Bone marrow (tissue), 2 donors: ENCODE results near the gene KDM1A.
A peak's percentile ranks its signal among the peaks of the same experiment; 100 is the strongest.

Experiments used
- DNase-seq, 2 donors: peaks; one replicate each; lab custom pipeline; 2025; lab: John Stamatoyannopoulos, UW

Gene KDM1A

DNA sequence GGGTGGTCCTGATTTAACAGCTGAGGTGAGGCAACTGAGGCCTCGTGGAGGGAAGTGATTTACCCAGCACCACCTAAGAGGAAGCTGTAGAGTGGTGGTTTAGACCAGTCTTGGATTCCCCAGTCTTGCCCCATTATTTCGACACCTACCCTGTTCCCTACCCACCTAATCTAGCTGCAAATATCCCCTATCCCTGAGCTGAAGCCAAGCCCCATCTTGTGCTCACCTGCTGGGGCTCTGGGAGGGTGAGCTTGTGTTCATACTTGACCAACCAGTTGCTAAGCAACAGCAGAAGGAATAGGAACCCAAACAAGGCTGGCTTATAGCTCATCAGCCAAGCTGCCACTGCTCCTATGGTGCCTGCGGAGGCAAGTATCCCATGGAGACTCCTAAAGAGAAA is 5.6 kb upstream of the KDM1A start:
- no peak for DNase-seq

DNA sequence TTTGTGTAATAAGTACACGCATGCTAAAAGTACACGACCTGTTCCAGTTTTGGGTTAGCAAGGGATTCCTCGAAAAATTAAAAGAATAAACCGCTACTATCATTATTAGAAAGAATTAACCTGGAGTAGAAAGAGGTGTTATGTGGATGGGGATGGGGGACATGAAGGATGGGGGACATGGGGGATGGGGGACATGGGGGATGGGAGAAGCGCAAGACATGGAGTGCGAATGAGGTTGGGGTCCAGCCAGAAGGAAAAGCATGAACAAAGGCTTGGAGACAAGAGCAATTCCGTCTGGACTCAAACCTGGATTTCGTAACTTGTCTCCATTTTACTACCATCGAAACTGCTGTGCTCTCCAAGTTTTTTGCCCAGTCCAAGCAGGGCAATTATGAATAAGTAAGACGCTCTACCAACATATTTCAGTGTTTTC is 591 bp upstream of the KDM1A start:
- DNase-seq, result no peak

DNA sequence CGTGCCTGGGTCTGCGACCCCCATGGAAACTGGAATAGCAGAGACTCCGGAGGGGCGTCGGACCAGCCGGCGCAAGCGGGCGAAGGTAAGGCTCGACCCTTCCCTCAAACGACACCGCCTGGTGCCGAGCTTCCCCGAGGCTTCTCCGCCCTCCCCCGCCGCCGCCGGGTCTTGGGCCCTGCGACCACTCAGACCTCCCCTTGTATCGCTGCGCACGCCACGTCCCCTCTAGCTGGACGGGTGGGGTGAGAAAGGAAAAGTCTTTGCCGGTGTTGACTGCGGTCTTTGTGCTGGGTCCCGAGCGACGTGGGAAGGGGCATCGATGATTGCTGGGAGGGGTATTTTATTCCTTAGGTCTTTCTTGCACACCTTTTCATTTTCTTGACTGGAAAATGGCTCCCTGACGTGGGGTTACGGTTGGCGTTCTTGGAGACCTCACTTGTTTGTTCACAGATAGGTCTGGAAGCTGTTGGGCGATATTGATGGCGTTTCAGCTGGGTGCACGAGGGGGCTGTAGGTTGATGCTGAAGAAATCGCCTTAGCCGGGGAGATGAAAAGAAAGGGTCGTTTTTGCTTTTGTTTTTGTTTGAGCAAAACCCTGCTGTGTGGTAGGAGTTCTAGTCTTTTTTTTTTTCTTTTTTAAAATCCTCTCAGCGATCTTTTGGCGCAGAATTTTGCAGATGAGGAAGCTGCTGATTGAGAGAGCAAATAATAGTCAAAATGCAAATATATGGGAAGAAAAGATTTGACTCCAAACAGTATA is 776 bp downstream of the KDM1A start:
- peak in 1 of 2 donors; percentile 10 for DNase-seq

DNA sequence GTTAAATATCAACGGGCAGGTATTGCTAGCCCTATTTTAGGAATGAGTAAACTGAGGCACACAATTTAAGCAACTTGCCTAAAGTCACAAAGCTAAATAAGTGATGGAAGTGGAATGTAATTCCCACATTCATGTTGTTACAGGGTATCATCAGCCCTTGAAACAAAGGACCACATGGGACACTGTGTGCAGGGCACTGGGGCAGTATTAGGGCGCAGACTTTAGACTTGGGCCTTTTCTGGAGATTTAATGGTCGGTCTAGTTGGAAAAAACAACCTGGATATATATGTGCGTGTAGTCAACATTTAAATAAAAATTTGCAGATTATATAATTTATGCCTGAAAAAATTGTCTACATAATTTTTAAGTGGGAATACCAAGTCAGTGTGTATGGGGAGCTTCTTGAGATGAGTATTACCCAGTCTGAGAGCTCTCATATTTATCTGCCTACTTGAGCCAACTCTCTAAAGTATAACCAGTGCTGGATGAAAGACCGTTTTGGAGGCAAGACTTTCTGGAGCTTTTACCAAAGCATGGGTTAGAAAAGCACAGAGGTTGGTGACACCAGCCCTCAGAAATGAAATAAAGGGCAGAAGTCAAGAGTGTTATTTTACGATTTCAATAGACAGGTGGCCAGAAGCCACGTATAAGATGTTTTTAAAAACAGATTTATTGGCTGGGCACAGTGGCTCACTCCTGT is 1.6 kb downstream of the KDM1A start:
- no peak for DNase-seq

DNA sequence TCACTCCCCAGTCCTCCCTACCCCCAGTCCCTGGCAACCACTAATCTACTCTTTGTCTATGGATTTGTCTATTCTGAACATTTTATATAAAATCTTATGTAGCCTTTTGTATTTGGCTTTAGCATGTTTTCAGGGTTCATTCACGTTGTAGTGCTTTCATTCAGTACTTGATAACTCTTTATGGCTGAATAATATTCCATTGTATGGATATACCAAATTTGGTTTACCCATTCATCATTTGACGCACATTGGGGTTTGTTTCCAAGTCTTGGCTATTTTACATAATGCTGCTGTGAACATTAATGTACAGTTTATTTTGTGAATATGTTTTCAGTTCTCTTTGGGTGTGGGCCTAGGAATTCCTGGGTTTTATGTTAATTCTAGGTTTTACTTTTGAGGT is 2.6 kb downstream of the KDM1A start:
- DNase-seq, result no peak

DNA sequence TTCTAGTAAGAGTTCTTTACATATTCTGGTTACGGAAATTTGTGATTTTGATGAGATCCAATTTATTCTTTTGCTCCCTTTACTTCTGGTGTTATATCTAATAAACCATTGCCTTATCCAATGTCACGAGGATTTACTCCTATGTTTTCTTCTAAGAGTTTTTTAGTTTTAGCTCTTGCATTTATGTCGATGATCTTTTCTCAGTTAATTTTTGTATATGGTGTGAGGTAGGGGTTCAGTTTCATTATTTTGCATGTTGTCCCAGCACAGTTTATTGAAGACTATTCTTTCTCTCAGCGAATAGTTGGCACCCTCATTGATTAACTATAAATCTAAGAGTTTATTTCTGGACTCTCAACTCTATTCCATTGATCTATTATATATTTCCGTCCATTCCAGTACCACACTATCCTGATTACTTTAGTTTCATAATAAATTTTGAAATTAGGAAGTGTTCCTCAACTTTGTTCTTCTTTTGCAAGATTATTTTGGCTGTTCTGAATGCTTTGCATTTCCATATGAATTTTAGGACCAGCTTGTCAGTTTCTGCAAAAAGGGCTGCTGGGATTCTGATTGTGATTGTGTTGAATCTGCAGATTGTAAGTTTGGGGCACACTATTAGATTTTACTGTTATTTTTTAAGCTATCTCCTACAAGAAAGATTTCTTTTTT is 4.0 kb downstream of the KDM1A start:
- DNase-seq, result no peak

DNA sequence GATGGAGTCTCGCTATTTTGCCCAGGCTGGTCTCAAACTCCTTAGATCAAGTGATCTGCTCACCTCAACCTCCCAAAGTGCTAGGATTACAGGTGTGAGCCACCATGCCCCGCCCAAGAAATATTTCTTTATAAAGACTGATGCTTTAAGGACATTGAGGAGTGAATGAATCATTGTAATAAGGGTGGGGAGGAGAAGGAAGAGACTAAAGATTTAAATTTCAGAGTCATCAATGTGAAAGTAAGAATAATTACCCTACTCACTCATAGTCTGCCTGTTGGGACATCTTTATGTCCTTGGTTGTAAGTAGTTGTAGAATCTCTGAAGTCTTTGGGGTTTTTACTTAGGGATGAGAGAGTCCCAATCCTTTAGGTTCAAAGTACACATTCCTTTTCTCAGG is 7.3 kb downstream of the KDM1A start:
- no peak for DNase-seq

DNA sequence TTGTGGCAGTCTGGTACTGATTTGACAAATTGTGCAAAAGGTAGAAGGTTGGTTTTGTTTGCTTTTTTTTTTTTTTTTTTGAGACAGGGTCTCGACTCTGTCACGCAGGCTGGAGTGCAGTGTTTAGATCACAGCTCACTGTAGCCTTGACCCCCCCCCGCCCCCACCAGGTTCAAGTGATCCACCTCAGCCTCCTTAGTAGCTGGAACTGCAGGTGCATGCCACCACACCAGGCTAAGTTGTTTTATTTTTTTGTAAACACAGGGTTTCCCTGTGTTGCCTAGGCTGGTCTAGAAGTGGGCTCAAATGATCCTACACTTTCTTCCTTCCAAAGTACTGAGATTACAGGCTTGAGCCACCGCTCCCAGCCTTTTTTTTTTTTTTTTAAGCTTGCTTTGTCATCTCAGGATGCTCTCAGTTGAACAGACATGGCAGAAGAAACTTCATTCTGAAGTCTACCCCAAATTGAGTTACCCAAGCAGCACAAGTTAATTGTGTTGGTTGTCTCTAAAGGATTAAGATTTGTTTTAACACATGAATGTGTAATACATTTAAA is 8.2 kb downstream of the KDM1A start:
- no peak for DNase-seq

DNA sequence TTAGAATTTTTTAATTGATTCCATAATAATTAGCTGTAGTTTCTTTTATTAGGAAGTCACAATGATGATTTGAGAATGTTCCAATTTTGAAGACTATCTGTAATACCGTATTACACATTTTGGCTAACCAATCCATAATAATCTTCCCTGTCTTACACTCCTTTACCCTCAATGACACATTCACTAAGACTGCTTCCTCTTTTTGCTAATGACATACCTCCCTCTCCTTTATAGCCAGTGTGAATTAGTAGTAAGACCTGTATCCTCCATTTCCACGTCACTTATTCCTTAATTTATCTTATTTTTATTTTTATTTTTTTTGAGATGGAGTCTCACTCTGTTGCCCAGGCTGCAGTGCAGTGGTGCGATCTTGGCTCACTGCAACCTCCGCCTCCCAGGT is 10.1 kb downstream of the KDM1A start:
- DNase-seq, result peak in 1 of 2 donors; percentile 44

DNA sequence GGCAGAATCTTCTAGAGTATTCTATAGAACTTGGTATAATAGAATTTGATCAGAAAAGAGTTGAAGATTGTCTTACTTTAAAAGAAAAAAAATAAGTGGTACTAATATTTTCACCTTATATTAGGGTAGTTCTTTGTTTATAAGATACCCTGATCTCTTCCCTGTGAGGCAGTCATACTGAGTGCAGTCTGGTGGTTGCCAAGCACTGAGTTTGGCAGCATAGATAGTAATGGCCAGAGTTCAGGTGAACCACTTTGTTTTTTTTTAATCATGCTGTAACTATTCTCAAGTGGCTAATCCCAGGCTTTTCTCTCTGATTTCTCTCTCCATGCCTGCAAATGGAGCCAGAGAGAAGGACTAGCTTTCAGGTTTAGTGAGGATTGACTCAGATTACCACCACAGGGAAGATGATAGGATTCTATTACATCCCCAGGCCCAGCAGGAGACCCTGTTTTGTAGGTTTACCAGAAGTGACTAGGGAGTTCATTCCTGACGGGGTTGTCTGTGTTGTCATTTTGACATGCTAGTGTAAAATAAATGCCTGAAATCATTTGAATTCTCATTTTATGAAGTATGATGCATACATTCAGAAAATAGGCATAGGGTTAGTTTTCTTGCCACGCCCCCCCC is 16.7 kb downstream of the KDM1A start:
- DNase-seq, result no peak

DNA sequence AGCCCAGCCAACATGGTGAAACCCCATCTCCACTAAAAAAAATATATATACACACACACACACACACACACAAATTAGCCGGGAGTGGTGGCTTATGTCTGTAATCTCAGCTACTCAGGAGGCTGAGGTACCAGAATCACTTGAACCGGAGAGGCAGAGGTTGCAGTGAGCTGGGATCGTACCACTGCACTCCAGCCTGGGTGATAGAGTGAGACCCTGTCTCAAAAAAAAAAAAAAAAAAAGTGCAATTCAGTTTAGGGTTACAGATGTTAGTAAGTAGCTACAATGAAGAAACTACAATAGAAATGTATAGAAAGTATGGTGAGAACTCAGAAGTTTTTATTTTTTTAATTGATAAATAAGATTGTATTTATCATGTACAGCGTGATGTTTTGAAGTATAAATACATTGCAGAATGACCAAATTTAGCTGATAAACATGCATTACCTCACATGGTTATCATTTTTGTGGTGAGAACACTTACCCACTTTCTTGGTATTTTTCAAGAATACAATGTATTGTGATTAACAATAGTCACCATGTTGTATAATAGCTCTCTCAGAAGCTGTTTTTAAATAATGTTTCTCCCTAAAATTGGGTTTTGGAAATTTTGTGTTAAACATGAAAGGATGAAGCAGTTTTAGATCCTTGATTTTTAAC is 17.9 kb downstream of the KDM1A start:
- no peak for DNase-seq

DNA sequence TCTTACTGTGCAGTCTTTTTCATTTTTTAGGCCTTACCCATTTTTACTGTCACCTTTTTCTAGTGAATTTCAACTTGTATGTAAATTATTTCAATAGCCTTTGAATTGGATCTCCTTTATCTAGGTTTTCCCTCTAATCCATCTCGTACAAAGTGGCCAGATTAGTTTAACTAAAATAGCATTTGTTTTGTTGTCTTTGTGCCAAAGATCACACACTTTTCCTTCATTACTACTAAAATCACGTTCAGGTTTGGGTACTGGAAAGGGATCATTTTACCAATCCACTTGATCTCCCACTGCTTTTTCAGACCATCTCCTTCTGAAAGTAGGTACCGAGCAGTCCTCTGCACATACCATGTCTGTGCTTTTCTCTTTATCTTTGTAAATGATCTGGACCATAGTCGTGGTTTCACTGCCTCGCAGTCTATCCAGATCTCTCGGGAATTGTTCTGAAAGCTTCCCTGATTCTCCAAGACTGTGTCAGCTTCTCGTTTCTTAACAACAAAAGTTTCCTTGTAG is 20.1 kb downstream of the KDM1A start:
- DNase-seq, result no peak

DNA sequence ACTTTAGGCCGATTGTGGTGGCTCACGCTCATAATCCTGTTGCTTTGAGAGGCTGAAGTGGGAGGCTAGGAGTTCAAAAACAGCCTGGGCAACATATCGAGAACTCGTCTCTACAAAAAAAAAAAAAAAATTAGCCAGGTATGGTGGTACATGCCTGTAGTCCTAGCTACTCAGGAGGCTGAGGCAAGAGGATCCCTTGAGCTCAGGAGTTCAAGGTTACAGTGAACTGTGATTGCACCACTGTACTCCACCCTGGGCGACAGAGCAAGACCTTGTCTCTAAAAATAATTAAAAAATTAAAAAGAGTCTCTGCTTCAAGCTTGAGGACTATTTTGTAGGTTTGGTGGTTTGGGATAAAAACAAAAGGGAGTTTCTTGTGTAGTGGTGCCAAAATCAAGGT is 21.2 kb downstream of the KDM1A start:
- DNase-seq, result no peak

DNA sequence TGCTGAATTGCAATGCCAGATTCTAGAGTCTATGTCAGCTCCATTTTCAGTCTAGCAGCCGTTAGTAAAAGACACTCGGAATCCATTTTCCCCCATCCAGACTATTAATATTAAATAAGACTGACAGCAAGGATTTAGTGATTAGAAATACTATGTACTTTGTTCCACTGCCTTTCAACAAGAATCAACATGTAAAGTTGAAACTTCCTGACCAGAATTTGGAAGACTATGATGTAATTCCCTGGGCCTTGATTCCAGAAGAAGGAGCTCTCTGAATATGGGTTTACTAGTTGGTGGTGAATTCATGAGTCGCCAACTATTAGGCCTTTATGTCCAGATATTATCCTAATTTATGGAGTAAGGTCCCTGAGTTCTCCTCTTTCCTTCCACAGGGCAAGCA is 24.8 kb downstream of the KDM1A start:
- DNase-seq, result no peak

DNA sequence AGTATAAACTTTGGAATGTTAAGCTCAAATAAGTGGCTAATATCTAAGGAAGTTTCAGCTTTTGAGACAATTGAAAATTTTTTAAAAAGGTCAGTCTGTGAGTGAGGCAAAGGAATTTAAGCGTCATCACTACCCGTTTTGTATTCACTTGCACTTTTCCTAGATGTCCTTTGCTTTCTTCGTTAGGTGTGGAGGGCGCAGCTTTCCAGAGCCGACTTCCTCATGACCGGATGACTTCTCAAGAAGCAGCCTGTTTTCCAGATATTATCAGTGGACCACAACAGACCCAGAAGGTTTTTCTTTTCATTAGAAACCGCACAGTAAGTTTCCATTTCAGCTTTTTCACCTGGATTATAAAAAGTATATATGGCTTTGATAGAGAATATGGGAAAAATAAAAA is 30.9 kb downstream of the KDM1A start:
- DNase-seq, result no peak

DNA sequence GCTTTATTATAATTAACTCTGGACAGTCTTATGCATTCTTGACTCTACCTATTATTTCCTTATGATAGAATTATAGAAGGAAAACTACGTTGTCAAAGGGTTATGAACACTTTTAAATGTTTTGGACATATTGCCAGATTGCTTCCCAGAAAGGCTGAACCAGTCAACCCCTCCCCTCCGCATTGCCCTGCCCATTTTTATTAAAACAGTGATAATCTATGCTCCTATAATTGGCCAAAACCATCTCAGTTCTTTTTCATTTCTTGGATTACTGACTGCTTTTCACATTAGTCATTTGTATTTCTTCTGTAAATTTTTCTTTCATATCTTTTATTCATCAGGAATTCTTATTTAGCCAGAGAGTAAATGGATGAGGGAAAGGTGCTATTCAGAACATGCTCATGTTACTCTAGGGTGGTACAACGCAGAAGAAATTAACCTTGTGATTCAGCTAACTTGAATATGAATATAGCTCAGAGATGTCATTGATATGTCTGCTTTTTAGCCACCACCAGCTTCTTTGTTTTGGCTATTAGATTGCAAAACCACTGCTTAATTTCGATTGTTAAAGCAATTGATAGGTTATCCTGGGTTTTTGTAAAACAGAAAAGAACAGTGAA is 32.1 kb downstream of the KDM1A start:
- DNase-seq, result no peak

DNA sequence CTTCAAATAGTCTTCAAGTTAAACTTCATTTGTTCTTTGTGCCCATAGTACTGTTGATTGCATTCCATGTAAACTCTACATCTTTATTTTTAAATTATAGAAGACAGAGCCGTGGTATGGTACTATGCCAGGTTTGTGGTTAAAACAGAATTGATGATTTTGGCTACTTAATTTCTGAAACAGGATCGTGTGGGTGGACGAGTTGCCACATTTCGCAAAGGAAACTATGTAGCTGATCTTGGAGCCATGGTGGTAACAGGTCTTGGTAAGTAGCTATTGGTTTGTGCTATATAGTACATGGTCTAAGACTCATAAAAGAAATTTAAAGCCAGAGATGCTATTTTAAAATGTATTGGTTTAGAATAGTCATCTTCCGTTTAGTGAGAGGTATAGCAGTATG is 38.0 kb downstream of the KDM1A start:
- no peak for DNase-seq

DNA sequence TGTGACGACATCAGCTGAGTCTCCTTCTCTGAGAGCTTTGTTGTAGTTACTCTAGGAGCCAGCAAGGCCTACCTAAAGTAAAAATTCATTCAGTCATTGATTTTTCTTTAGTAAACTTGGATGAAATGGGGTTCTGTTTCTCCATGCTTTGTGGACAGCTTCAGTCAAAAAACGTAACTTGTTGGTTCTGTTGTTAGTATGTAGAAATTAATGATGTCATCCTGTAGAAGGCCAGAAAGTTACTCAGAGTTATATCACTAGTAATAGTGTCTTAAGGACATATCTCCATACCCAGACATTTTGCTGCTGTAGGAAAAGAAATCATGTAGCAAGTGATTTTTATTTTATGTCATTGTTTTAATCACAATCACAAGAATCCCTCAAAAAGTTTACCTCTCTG is 43.0 kb downstream of the KDM1A start:
- no peak for DNase-seq

DNA sequence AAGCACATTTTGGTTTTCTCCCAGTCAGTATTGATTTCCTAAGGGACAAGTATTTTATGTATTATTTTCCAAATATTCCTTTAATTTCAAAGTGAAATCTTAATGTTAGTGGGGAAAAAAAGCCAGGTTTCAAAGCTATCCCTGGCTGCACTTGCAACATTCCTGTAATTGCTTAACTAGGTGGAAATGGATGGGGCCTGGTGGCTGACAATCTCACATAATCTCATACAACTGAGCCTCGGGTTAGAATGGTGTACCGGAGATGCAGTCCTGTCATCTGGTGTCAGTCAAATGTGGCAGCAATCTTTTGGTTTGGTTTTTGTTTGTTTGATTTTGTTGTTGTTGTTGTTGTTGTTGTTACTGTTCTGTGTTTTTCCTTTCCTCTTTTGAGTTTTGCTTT is 46.1 kb downstream of the KDM1A start:
- DNase-seq, result no peak

DNA sequence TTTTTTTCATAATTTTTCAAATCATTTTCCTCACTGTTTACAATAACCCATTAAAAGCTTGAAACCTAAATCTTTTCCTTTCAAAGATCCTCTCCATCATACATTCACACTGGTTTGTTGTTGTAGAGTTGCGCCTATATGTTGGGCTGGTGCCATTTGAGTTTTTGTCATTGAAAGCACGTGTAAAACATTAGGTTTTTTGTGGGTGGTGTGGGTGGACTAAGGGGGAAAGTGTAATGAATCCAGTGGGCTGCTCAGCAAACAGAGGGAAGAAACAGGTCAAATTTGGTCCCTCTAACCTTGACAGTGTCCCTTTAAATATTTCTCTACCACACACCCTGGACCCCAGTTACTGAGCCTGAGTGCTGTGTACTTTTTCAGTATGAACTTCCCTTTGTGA is 46.8 kb downstream of the KDM1A start:
- no peak for DNase-seq

DNA sequence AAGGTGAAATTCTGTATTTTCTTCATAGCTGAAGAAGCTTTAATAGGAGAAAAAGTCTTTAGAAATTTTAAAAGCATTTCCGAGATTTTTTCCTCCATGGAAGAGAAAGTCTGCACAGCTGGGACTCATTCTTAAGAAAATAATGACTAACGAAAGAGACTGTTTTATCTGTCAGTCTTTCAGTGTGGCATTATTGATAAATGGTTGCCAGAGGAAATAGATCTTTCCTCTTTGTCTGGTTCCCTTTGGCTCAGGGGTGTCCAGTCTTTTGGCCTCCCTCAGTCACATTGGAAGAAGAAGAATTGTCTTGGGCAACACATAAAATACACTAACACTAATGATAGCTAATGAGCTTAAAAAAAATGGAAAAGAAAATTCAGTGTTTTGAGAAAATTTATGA is 49.9 kb downstream of the KDM1A start:
- no peak for DNase-seq
